Measurements from ENCODE around the gene WASF1. TPM values are rescaled to one million over a fixed set of nuclear protein-coding genes. Genes with fewer than 3 reads are reported as not detected.
A peak's percentile ranks its signal among the peaks of the same experiment; 100 is the strongest.

The WASF1 gene
- total RNA-seq, 1 donor from 2014 or later: 81.1 TPM

DNA sequence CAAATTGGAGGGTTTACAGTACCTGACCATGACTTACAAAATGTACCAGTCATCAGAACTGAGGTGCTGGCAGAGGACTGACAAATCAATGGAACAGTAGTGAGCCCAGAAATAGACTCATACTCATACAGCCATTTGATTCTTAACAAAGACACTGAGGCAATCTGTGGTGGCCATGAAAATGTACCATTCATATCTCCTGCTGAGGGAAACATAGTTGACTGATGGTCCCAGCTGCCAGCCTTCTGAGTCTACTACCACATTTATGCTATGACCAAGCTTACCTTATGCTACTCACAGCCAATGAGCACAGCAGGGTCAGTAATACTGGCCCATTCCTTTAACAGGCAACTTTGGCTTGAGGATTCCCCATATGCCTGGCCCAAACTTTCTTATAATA, 88.6 kb downstream of the WASF1 start:
- Histone ChIP-seq H3K4me2 (no peak overlapping the region), H3K9ac (no peak overlapping the region), H3K9me3 (ENCODE audit: low read depth) (no peaks in the 10 kb centered on the region), H3K79me2 (ENCODE audit: low read depth) (no peaks in the 10 kb centered on the region), H3K36me3 (peaks cover 9% of the 10 kb centered on the region), H4K20me1 (ENCODE audit: low read depth) (no peaks in the 10 kb centered on the region), H3K4me1 (no peaks in the 10 kb centered on the region), H3F3A (ENCODE audit: low read depth) (no peaks in the 10 kb centered on the region), H3K4me3 (no peak overlapping the region), H3K27me3 (no peaks in the 10 kb centered on the region), H3K27ac (no peak overlapping the region), H2AFZ (replicated peaks) (no peak overlapping the region)
- peaks cover 23% of the 10 kb centered on the region for H3K36me3 Mint-ChIP-seq
- H3K4me1 Mint-ChIP-seq: peaks cover under 1% of the 10 kb centered on the region
- H3K9me3 Mint-ChIP-seq: peaks cover 3% of the 10 kb centered on the region
- no peaks in the 10 kb centered on the region for H3K27me3 Mint-ChIP-seq (ENCODE audit: insufficient read depth, low read depth)
- no peak overlapping the region for H3K27ac Mint-ChIP-seq
- no peak for TF ChIP-seq CTCF (IDR thresholded peaks at IDR 0.05)
- no peak for TF ChIP-seq EZH2 (IDR thresholded peaks at IDR 0.05)
- no peak for TF ChIP-seq EZH2phosphoT487 (IDR thresholded peaks at IDR 0.05)
- no peak overlapping the region for H3K4me3 Mint-ChIP-seq
- DNase-seq (ENCODE audit: low spot score): no peak

- no peak overlapping the region for H3K4me3 Mint-ChIP-seq
Observed at GRCh38 chr6:110089323-110089722, 90.1 kb downstream of the WASF1 start.

DNA sequence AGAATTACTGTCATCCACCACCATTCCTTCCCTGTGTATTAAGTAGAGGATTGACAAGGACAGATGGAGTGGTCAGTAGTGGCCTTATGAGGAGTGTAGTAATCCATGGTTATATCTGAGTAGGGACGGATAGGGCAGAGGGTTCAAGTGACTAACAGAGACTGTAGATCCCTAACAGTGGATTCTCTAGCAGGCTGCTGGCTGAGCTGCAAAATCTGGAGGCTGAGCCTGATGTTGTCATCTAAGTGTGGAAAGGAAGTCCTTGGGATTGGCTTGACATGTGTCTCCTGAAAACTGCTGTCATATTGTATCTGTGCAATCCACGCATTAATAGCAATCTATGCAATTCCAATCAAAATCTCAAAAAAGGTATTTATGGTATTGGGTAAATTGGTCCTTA, 94.2 kb downstream of the WASF1 start:
- Mint-ChIP-seq H3K4me3 (no peak overlapping the region), H3K27me3 (ENCODE audit: insufficient read depth, low read depth) (peaks cover 2% of the 10 kb centered on the region), H3K9me3 (no peaks in the 10 kb centered on the region), H3K4me1 (peaks cover 4% of the 10 kb centered on the region), H3K36me3 (peaks cover 3% of the 10 kb centered on the region), H3K27ac (peak overlapping the region; percentile 42)
- Histone ChIP-seq H3K9me3 (ENCODE audit: low read depth) (no peaks in the 10 kb centered on the region), H2AFZ (replicated peaks) (no peak overlapping the region), H3K36me3 (peaks cover 9% of the 10 kb centered on the region), H3F3A (ENCODE audit: low read depth) (peaks cover 14% of the 10 kb centered on the region), H3K27ac (no peak overlapping the region), H3K4me2 (no peak overlapping the region), H3K27me3 (no peaks in the 10 kb centered on the region), H3K4me3 (no peak overlapping the region), H4K20me1 (ENCODE audit: low read depth) (peaks cover 3% of the 10 kb centered on the region), H3K9ac (no peak overlapping the region), H3K4me1 (peaks cover 14% of the 10 kb centered on the region), H3K79me2 (ENCODE audit: low read depth) (no peaks in the 10 kb centered on the region)
- DNase-seq (ENCODE audit: low spot score): no peak
- no peak for TF ChIP-seq EZH2 (IDR thresholded peaks at IDR 0.05)
- TF ChIP-seq CTCF (IDR thresholded peaks at IDR 0.05): no peak
- no peak for TF ChIP-seq EZH2phosphoT487 (IDR thresholded peaks at IDR 0.05)

More at GRCh38 chr6:110089323-110089722, 90.1 kb downstream of the WASF1 start:
- DNase-seq (ENCODE audit: low spot score): no peak
- H3K79me2 ChIP-seq (ENCODE audit: low read depth): no peaks in the 10 kb centered on the region
- no peaks in the 10 kb centered on the region for H3K9me3 ChIP-seq (ENCODE audit: low read depth)
- peaks cover 6% of the 10 kb centered on the region for H3K4me1 ChIP-seq
- H3K9me3 Mint-ChIP-seq: peaks cover 3% of the 10 kb centered on the region
- H3K4me2 ChIP-seq: no peak overlapping the region
- TF ChIP-seq EZH2phosphoT487 (IDR thresholded peaks at IDR 0.05) (no peak), CTCF (IDR thresholded peaks at IDR 0.05) (no peak), EZH2 (IDR thresholded peaks at IDR 0.05) (no peak)
- H4K20me1 ChIP-seq (ENCODE audit: low read depth): peaks cover 2% of the 10 kb centered on the region
- peaks cover 4% of the 10 kb centered on the region for H3F3A ChIP-seq (ENCODE audit: low read depth)
- no peak overlapping the region for H2AFZ ChIP-seq (replicated peaks)
- H3K4me1 Mint-ChIP-seq: no peaks in the 10 kb centered on the region
- no peak overlapping the region for H3K9ac ChIP-seq
- H3K27me3 ChIP-seq: no peaks in the 10 kb centered on the region
- peaks cover 18% of the 10 kb centered on the region for H3K36me3 Mint-ChIP-seq
- no peak overlapping the region for H3K27ac Mint-ChIP-seq
- H3K27me3 Mint-ChIP-seq (ENCODE audit: insufficient read depth, low read depth): no peaks in the 10 kb centered on the region
- no peak overlapping the region for H3K4me3 ChIP-seq
- H3K27ac ChIP-seq: no peak overlapping the region
- H3K36me3 ChIP-seq: peaks cover 9% of the 10 kb centered on the region

Measured in neural progenitor cell (in vitro differentiated cells).